ENCODE data around the gene MED15.

DNA sequence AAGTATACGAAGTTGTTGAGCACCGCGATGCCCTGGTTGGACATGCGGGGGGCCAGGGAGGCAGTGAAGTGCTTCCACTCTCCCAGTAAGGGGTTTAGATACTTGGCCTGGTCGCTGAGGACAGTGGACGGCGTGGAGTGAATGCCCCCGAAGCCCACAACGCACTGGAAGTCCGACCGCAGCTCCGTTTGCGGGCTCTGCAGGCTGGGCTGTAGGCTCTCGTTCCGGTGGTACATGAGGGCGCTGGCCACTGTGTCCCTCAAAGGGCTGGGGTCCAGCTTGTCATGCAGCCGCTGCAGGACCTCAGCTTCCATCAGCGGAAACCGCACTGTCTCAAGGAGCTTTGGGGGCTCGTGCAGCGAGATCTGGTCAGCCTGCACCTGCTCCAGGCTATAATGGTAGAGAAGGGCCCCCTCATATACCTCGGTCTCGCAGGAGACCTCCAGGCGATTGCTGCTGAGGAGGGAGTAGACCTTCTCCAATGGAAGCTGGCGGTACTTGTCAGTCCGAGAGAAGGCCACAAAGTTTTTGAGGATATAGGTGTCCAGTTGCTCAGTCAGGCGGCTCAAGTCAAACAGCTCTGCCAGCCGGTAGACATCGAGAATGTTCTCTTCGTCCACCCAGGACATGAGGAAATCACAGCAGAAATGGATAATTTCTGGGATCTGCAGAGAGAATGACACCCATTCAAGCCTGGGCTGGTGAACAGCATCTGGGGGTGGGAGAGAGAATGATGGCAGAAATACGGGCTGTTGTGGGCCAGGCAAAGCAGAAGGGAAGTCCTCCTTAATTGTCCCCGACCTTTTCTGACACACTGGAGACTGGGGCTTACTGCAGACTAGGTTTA lies 42.3 kb upstream of the MED15 start:
- TF ChIP-seq EP300 (IDR thresholded peaks at IDR 0.05) (no peak), POLR2A (IDR thresholded peaks at IDR 0.05; ENCODE audit: low read length) (no peak), CBX8 (IDR thresholded peaks at IDR 0.05) (no peak), JUN (IDR thresholded peaks at IDR 0.05) (no peak), SMC3 (IDR thresholded peaks at IDR 0.05) (no peak), RFX5 (IDR thresholded peaks at IDR 0.05) (no peak), RAD21 (conservative IDR thresholded peaks at IDR 0.05 in 1 of 2, IDR thresholded peaks at IDR 0.05 in 1 of 2) (no peak)
- TF ChIP-seq, protein P1, sequence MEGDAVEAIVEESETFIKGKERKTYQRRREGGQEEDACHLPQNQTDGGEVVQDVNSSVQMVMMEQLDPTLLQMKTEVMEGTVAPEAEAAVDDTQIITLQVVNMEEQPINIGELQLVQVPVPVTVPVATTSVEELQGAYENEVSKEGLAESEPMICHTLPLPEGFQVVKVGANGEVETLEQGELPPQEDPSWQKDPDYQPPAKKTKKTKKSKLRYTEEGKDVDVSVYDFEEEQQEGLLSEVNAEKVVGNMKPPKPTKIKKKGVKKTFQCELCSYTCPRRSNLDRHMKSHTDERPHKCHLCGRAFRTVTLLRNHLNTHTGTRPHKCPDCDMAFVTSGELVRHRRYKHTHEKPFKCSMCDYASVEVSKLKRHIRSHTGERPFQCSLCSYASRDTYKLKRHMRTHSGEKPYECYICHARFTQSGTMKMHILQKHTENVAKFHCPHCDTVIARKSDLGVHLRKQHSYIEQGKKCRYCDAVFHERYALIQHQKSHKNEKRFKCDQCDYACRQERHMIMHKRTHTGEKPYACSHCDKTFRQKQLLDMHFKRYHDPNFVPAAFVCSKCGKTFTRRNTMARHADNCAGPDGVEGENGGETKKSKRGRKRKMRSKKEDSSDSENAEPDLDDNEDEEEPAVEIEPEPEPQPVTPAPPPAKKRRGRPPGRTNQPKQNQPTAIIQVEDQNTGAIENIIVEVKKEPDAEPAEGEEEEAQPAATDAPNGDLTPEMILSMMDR (IDR thresholded peaks at IDR 0.05): no peak

Measured in A549 (cell line).